ENCODE measurements around the gene IRAK1. TPM values are rescaled to one million over a fixed set of nuclear protein-coding genes. Genes with fewer than 3 reads are reported as not detected.
A peak's percentile ranks its signal among the peaks of the same experiment; 100 is the strongest.

The IRAK1 gene
- total and polyA plus RNA-seq, 2 of the 8 experiments (the other 6 are each of a cell fraction or from before 2014, with no cell fraction given) = 26.6 to 41.7 TPM

GRCh38 chrX:153968255-153968654 lies 51.4 kb downstream of the IRAK1 start:
- Histone ChIP-seq H3K79me2 (ENCODE audit: control insufficient read depth in 1 of 2, insufficient read depth in 2 of 2, low read length in 2 of 2) (peaks cover 44 to 75% of the 10 kb centered on the region in 2 experiments), H2BK12ac (ENCODE audit: low read depth, low read length) (no peak overlapping the region), H2AK5ac (ENCODE audit: low read depth, low read length) (no peak overlapping the region), H3K14ac (ENCODE audit: insufficient read length) (no peak overlapping the region), H2BK20ac (ENCODE audit: low read length) (no peak overlapping the region), H3K18ac (ENCODE audit: extremely low read depth, low read length) (no peak overlapping the region), H3K36me3 (ENCODE audit: control insufficient read depth in 2 of 4, insufficient read depth in 4 of 4, low read length in 3 of 4) (peaks cover 0 to 5% (median under 1%) of the 10 kb centered on the region in 4 experiments; a peak in 4 of 8 replicates), H4K20me1 (replicated peaks in 1 of 2; ENCODE audit: control insufficient read depth in 1 of 2, insufficient read depth in 2 of 2, low read length in 2 of 2) (peaks cover 18 to 29% of the 10 kb centered on the region in 2 experiments), H3K27ac (ENCODE audit: low read depth, low read length) (no peak overlapping the region), H3K23me2 (ENCODE audit: low read depth, low read length) (peaks cover 6% of the 10 kb centered on the region; the same call in 1 of the 2 replicates), H4K8ac (ENCODE audit: extremely low read depth, insufficient read depth, low read length) (no peak overlapping the region), H3K4me3 (ENCODE audit: extremely low read depth in 1 of 4, insufficient read depth in 2 of 4, low read depth in 3 of 4, low read length in 4 of 4) (peak overlapping the region; percentile 64 to 99 (median 82); a peak in 5 of 8 replicates), H3K9ac (replicated peaks in 1 of 4; ENCODE audit: extremely low read depth in 1 of 4, low read depth in 3 of 4, low read length in 3 of 4) (0 out of 7 replicates have a peak overlapping the region, but pooled peaks of 1 of the 4 experiments have one; percentile 22), H3K23ac (ENCODE audit: insufficient read length) (no peak overlapping the region), H3K27me3 (replicated peaks in 1 of 4; ENCODE audit: control insufficient read depth in 3 of 4, extremely low read depth in 1 of 4, insufficient read depth in 3 of 4, low read length in 3 of 4) (no peaks in the 10 kb centered on the region), H2BK15ac (ENCODE audit: low read length) (no peak overlapping the region), H4K91ac (replicated peaks; ENCODE audit: insufficient read length, low read length) (no peak overlapping the region), H4K5ac (ENCODE audit: insufficient read length, low read depth, low read length) (no peak overlapping the region), H3K4me2 (ENCODE audit: insufficient read depth in 1 of 2, low read depth in 2 of 2, low read length in 2 of 2) (peak overlapping the region; percentile 66 to 85), H2BK120ac (replicated peaks; ENCODE audit: low read depth, low read length) (no peak overlapping the region), H3K56ac (replicated peaks; ENCODE audit: insufficient read length, low read depth, low read length) (no peak overlapping the region), H3K9me3 (ENCODE audit: insufficient read depth in 2 of 2, low read depth in 1 of 2, low read length in 1 of 2) (no peaks in the 10 kb centered on the region), H2AFZ (ENCODE audit: low read length) (no peak overlapping the region), H3K4me1 (replicated peaks in 1 of 4; ENCODE audit: control insufficient read depth in 3 of 4, insufficient read depth in 4 of 4, low read length in 3 of 4) (peaks cover 4 to 21% (median 13%) of the 10 kb centered on the region in 4 experiments), H3K4ac (replicated peaks; ENCODE audit: insufficient read length, low read depth, low read length) (no peak overlapping the region), H2BK5ac (ENCODE audit: low read depth, low read length) (no peak overlapping the region), H3K79me1 (ENCODE audit: low read depth, low read length) (no peaks in the 10 kb centered on the region; the same call in 1 of the 2 replicates)
- no peak for FAIRE-seq
- ChIA-PET POLR2A (ENCODE audit: partially characterized antibody) (interaction anchor here (1.0 to 4.0 kb wide), 16 partner anchors 11 to 190 kb away, joined by 3 to 26 read pairs (median 4); partner anchors contain the start of genes ARHGAP4, IDH3G, NAA10 and SSR4), CTCF (ENCODE audit: partially characterized antibody) (interaction anchor here (0.9 to 11.2 kb wide), 4 partner anchors 20 to 90 kb away, joined by 3 to 102 read pairs (median 4); partner anchors contain the start of gene RENBP)
- DNase-seq (ENCODE audit: low read depth in 1 of 2, low spot score in 2 of 2) = no peak
- TF ChIP-seq BCL11A (IDR thresholded peaks at IDR 0.05; ENCODE audit: low read depth in 2 of 2, low read length in 2 of 2) (no peak), POLR2AphosphoS5 (IDR thresholded peaks at IDR 0.05; ENCODE audit: low read depth, low read length) (0 out of 2 replicates have a peak, but pooled peaks have one; percentile 19), TAF7 (optimal IDR thresholded peaks at IDR 0.05; ENCODE audit: borderline replicate concordance, low read depth, low read length) (no peak), KDM4A (IDR thresholded peaks at IDR 0.05; ENCODE audit: low read depth, low read length, severe bottlenecking) (no peak)
- TF ChIP-seq, protein P1, sequence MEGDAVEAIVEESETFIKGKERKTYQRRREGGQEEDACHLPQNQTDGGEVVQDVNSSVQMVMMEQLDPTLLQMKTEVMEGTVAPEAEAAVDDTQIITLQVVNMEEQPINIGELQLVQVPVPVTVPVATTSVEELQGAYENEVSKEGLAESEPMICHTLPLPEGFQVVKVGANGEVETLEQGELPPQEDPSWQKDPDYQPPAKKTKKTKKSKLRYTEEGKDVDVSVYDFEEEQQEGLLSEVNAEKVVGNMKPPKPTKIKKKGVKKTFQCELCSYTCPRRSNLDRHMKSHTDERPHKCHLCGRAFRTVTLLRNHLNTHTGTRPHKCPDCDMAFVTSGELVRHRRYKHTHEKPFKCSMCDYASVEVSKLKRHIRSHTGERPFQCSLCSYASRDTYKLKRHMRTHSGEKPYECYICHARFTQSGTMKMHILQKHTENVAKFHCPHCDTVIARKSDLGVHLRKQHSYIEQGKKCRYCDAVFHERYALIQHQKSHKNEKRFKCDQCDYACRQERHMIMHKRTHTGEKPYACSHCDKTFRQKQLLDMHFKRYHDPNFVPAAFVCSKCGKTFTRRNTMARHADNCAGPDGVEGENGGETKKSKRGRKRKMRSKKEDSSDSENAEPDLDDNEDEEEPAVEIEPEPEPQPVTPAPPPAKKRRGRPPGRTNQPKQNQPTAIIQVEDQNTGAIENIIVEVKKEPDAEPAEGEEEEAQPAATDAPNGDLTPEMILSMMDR (IDR thresholded peaks at IDR 0.05; ENCODE audit: control extremely low read depth in 1 of 3, insufficient read depth in 1 of 3, low read depth in 1 of 3, low read length in 3 of 3) = no peak
- 36% methylated on average over 6 of the region's 9 CpGs; no CpG with 5 or more reads in 1 of the 2 experiments for WGBS, 2 experiments (ENCODE audit: extremely low coverage in 1 of 2, insufficient coverage in 1 of 2, insufficient read length in 1 of 2, insufficient replicate concordance in 2 of 2, low coverage in 1 of 2, low lambda C conversion rate in 2 of 2, missing lambda C conversion rate in 1 of 2)
